Heart left ventricle (tissue), 16 donors: ENCODE measurements around the gene ST6GALNAC2. TPM values are rescaled to one million over a fixed set of nuclear protein-coding genes. Genes with fewer than 3 reads are reported as not detected.

ENCODE experiments used
- ATAC-seq, 4 donors: fragments of 200-7000 bp; cut with Tn5 transposase; one replicate each; pipeline ENCODE4 v1.9.1; 2020 to 2022; ENCODE audit warnings: moderate library complexity in 4 of 4, mild to moderate bottlenecking in 3 of 4, moderate number of reproducible peaks in 1 of 4
- DNase-seq, 5 donors: peaks; one replicate each; pipeline ENCODE4 v3.0.0-alpha.2; 2020
- H3K27ac ChIP-seq, 12 donors: fragments of 200-600 bp; sonication (generic) in 4 of 12; one replicate each; pipeline versions ENCODE4 v1.5.0 to v1.8.0; 2016 to 2022; ENCODE audit warnings: mild to moderate bottlenecking in 2 of 12
- H3K27me3 ChIP-seq, 9 donors: fragments of 200-600 bp; sonication (generic) in 2 of 9; one replicate each; pipeline versions ENCODE4 v1.5.1 to v1.8.0; 2016 to 2022; ENCODE audit warnings: mild to moderate bottlenecking in 3 of 9
- H3K36me3 ChIP-seq, 9 donors: fragments of 200-600 bp; sonication (generic) in 2 of 9; one replicate each; pipeline versions ENCODE4 v1.5.0 to v1.8.0; 2018 to 2022; ENCODE audit warnings: mild to moderate bottlenecking in 2 of 9
- H3K4me1 ChIP-seq, 12 donors: fragments of 200-600 bp; sonication (generic) in 4 of 12; one replicate each; pipeline versions ENCODE4 v1.5.0 to v1.8.0; 2016 to 2022; ENCODE audit warnings: mild to moderate bottlenecking in 3 of 12
- H3K4me3 ChIP-seq, 12 donors: fragments of 200-600 bp; sonication (generic) in 4 of 12; one replicate each; pipeline versions ENCODE4 v1.5.0 to v1.8.0; 2017 to 2022; ENCODE audit warnings: mild to moderate bottlenecking in 9 of 12, moderate library complexity in 4 of 12
- H3K9me3 ChIP-seq, 12 donors: fragments of 200-600 bp; sonication (generic) in 4 of 12; one replicate each; pipeline versions ENCODE4 v1.5.0 to v1.8.0; 2016 to 2022; ENCODE audit warnings: mild to moderate bottlenecking in 1 of 12
- POLR2A ChIP-seq, 2 donors: fragments of 450-650 bp; IDR thresholded peaks; one replicate each; pipeline ENCODE4 v1.6.1; 2017; ENCODE audit warnings: antibody characterized with exemption in 2 of 2, mild to moderate bottlenecking in 2 of 2, moderate library complexity in 2 of 2
- WGBS, 4 donors: extraction: QIAGEN DNeasy Blood & Tissue Kit in 2 of 4; methylation state at CpG; one replicate each; pipeline versions ENCODE4 v1.1.5 to v1.1.7; 2013 to 2018; 5-methylcytosine and 5-hydroxymethylcytosine counted together
- intact Hi-C, 10 donors: fragments of 100-400 bp; cut with DNase I; formaldehyde crosslinking; loops; one replicate each; pipeline versions ENCODE4 v1.11.1 to v1.14.2; 2022
- polyA plus RNA-seq, 2 donors: library from polyadenylated mRNA; stranded (reverse); fragments of 200-250 nt; gene quantifications; one replicate each; pipeline ENCODE4 v1.2.3, GENCODE V29; 2013
- total RNA-seq, 9 donors: library from RNA; depleted of rRNA in 2 of 9; stranded (reverse); fragments of >200 nt in 2 of 9; fragmentation: NEBNext Ultra II Directional in 3 of 9; extraction: Animal tissue kit (Norgen Biotek cat#: 25700) in 3 of 9; gene quantifications; one replicate each; pipeline versions ENCODE4 v1.1.0 to v1.2.4, GENCODE V29; 2016 to 2023
- TF ChIP-seq, protein P1 (sequence below), 12 donors: fragments of 200-600 bp; sonication (generic) in 4 of 12; IDR thresholded peaks; one replicate each; pipeline versions ENCODE4 v1.5.0 to v1.8.0; 2018 to 2022; ENCODE audit warnings: antibody characterized with exemption in 12 of 12, mild to moderate bottlenecking in 5 of 12
- donor health status: ischemic (EF 13 %, LVEDD 7.1; RV severe dilation, severe dysfunction).
- donor health status: healthy with polysubstance abuse.
- donor health status: DM: no; HTN: yes; CAD: no.
- donor health status: DM: no; HTN: no; CAD: no.
- donor health status: ischemic (EF 25% LVEDD 6.9; RV normal size, moderate dysfunction).
- donor health status: ischemic (EF 25% LVEDD 5.7; RV mildly dilated, moderate dysfunction).
- donor health status: healthy.
- donor health status: DM: yes; HTN: yes; CAD: no.
- donor health status: ischemic (EF 35%, LVEDD 5.7; RV mildly dilated, moderate dysfunction).
- donor health status: nonischemic (EF 11% LVEDD 7.7; RV severe dilation, severe dysfunction).
- donor health status: DM: yes; HTN: yes; CAD: no.
- donor health status: PGD.
- donor health status: ischemic (EF 29% LVEDD 5.4; RV normal size, mild dysfunction).
- donor health status: nonischemic (EF 23%, LVEDD 6.1; RV moderate dilation, normal function).

Gene ST6GALNAC2
- total and polyA plus RNA-seq, 11 donors = 2.1 to 7.8 (median 4.9) TPM

GRCh38 chr17:76572201-76572910, 13.3 kb downstream of the ST6GALNAC2 start:
- DNase-seq = no peak
- Histone ChIP-seq H3K27me3 (peaks cover 0 to 2% (median 0%) of the 10 kb centered on the region in 9 donors), H3K4me3 (no peak overlapping the region), H3K27ac (no peak overlapping the region), H3K4me1 (peaks cover 0 to 20% (median 8%) of the 10 kb centered on the region in 12 donors), H3K9me3 (no peaks in the 10 kb centered on the region), H3K36me3 (no peaks in the 10 kb centered on the region)
- intact Hi-C loops = loop anchor here in 1 of 10 donors (10.0 kb wide), 1 partner anchor 52 kb away; no protein-coding TSS in a partner anchor
- no peak for ATAC-seq
- TF ChIP-seq POLR2A (IDR thresholded peaks at IDR 0.05) = no peak
- TF ChIP-seq, protein P1, sequence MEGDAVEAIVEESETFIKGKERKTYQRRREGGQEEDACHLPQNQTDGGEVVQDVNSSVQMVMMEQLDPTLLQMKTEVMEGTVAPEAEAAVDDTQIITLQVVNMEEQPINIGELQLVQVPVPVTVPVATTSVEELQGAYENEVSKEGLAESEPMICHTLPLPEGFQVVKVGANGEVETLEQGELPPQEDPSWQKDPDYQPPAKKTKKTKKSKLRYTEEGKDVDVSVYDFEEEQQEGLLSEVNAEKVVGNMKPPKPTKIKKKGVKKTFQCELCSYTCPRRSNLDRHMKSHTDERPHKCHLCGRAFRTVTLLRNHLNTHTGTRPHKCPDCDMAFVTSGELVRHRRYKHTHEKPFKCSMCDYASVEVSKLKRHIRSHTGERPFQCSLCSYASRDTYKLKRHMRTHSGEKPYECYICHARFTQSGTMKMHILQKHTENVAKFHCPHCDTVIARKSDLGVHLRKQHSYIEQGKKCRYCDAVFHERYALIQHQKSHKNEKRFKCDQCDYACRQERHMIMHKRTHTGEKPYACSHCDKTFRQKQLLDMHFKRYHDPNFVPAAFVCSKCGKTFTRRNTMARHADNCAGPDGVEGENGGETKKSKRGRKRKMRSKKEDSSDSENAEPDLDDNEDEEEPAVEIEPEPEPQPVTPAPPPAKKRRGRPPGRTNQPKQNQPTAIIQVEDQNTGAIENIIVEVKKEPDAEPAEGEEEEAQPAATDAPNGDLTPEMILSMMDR (IDR thresholded peaks at IDR 0.05) = no peak
- 92 to 96% (median 95%) methylated on average over 11 to 17 of the region's 17 CpGs for WGBS, 4 donors

- no peak for DNase-seq
- whole genome bisulfite sequencing, 4 donors = 93 to 96% (median 95%) methylated on average over 12 to 13 of the region's 13 CpGs
- intact Hi-C loops = loop anchor here in 1 of 10 donors (10.0 kb wide), 1 partner anchor 54 kb away; no protein-coding TSS in a partner anchor
- no peak overlapping the region for H3K4me3 ChIP-seq
- H3K36me3 ChIP-seq = peaks cover 0 to 5% (median 4%) of the 10 kb centered on the region in 9 donors
- TF ChIP-seq, protein P1 (IDR thresholded peaks at IDR 0.05) = no peak
- TF ChIP-seq POLR2A (IDR thresholded peaks at IDR 0.05) = no peak
- ATAC-seq = no peak
- no peak overlapping the region for H3K27ac ChIP-seq
- H3K27me3 ChIP-seq = peaks cover 0 to 2% (median 0%) of the 10 kb centered on the region in 9 donors
- peaks cover 0 to 28% (median 13%) of the 10 kb centered on the region in 12 donors for H3K4me1 ChIP-seq
- H3K9me3 ChIP-seq = no peaks in the 10 kb centered on the region
These were observed 14.7 kb downstream of the ST6GALNAC2 start for GRCh38 chr17:76570877-76571471.

GRCh38 chr17:76570457-76570856, 15.2 kb downstream of the ST6GALNAC2 start:
- Histone ChIP-seq H3K36me3 (peaks cover 0 to 10% (median 9%) of the 10 kb centered on the region in 9 donors), H3K4me1 (peaks cover 0 to 28% (median 13%) of the 10 kb centered on the region in 12 donors), H3K27ac (no peak overlapping the region), H3K9me3 (no peaks in the 10 kb centered on the region), H3K27me3 (peaks cover 0 to 2% (median 0%) of the 10 kb centered on the region in 9 donors), H3K4me3 (no peak overlapping the region)
- 85 to 93% (median 90%) methylated on average over 7 of the region's 7 CpGs for WGBS, 4 donors
- TF ChIP-seq POLR2A (IDR thresholded peaks at IDR 0.05) = no peak
- TF ChIP-seq, protein P1 (IDR thresholded peaks at IDR 0.05) = no peak
- DNase-seq = no peak
- intact Hi-C loops = loop anchor here in 1 of 10 donors (10.0 kb wide), 1 partner anchor 54 kb away; no protein-coding TSS in a partner anchor
- ATAC-seq = no peak
